Subcutaneous abdominal adipose tissue (tissue), 5 donors: ENCODE results near the gene SLCO2B1.

Experiments
- H3K27ac ChIP-seq: one replicate; pipeline ENCODE4 v1.7.0; 2013; ENCODE audit warnings: low read depth, mild to moderate bottlenecking, inconsistent platforms, low read length, moderate library complexity
- H3K27me3 ChIP-seq, 5 donors: one replicate each; pipeline ENCODE4 v1.7.0; 2013; ENCODE audit warnings: low read length in 5 of 5, inconsistent platforms in 1 of 5; ENCODE audit not compliant: control insufficient read depth in 5 of 5, insufficient read depth in 4 of 5
- H3K36me3 ChIP-seq, 5 donors: one replicate each; pipeline ENCODE4 v1.7.0; 2013; ENCODE audit warnings: low read length in 5 of 5; ENCODE audit not compliant: control insufficient read depth in 5 of 5, insufficient read depth in 5 of 5
- H3K4me1 ChIP-seq, 5 donors: one replicate each; pipeline ENCODE4 v1.7.0; 2013; ENCODE audit warnings: low read length in 5 of 5, mild to moderate bottlenecking in 3 of 5, moderate library complexity in 1 of 5; ENCODE audit not compliant: control insufficient read depth in 5 of 5, insufficient read depth in 5 of 5
- H3K4me3 ChIP-seq, 5 donors: one replicate each; pipeline ENCODE4 v1.7.0; 2013; ENCODE audit warnings: low read length in 5 of 5, low read depth in 1 of 5
- H3K9ac ChIP-seq, 5 donors: one replicate each; pipeline ENCODE4 v1.7.0; 2013; ENCODE audit warnings: low read length in 5 of 5, mild to moderate bottlenecking in 4 of 5, moderate library complexity in 3 of 5
- H3K9me3 ChIP-seq, 5 donors: one replicate each; pipeline ENCODE4 v1.7.0; 2013; ENCODE audit warnings: low read length in 5 of 5; ENCODE audit not compliant: control insufficient read depth in 5 of 5
- donor health status: healthy.
- donor health status: healthy.
- donor health status: healthy.
- donor health status: healthy.
- donor health status: healthy.

Gene SLCO2B1

GRCh38 chr11:75205564-75206020 is 54.7 kb downstream of the SLCO2B1 start:
- H3K4me1 ChIP-seq, result peaks cover 0 to 15% (median 4%) of the 10 kb centered on the region in 5 donors
- peaks cover 0 to 14% (median 0%) of the 10 kb centered on the region in 5 donors for H3K36me3 ChIP-seq
- H3K27me3 ChIP-seq, result peaks cover 0 to 8% (median 4%) of the 10 kb centered on the region in 5 donors
- no peak overlapping the region for H3K27ac ChIP-seq
- no peak overlapping the region for H3K4me3 ChIP-seq
- no peaks in the 10 kb centered on the region for H3K9me3 ChIP-seq
- no peak overlapping the region for H3K9ac ChIP-seq

GRCh38 chr11:75208446-75208845 is 57.5 kb downstream of the SLCO2B1 start:
- peaks cover 0 to 14% (median 4%) of the 10 kb centered on the region in 5 donors for H3K4me1 ChIP-seq
- H3K36me3 ChIP-seq, result peaks cover 0 to under 1% (median 0%) of the 10 kb centered on the region in 5 donors
- no peak overlapping the region for H3K4me3 ChIP-seq
- no peaks in the 10 kb centered on the region for H3K9me3 ChIP-seq
- H3K27ac ChIP-seq, result no peak overlapping the region
- no peak overlapping the region for H3K9ac ChIP-seq
- H3K27me3 ChIP-seq, result peaks cover 0 to 8% (median 4%) of the 10 kb centered on the region in 5 donors

- H3K4me1 ChIP-seq, result no peaks in the 10 kb centered on the region
- H3K4me3 ChIP-seq, result no peak overlapping the region
- no peaks in the 10 kb centered on the region for H3K36me3 ChIP-seq
- H3K27ac ChIP-seq, result no peak overlapping the region
- no peak overlapping the region for H3K9ac ChIP-seq
- H3K9me3 ChIP-seq, result no peaks in the 10 kb centered on the region
- peaks cover 0 to 8% (median 4%) of the 10 kb centered on the region in 5 donors for H3K27me3 ChIP-seq
Observed at GRCh38 chr11:75212411-75212810, 61.5 kb downstream of the SLCO2B1 start.

- Histone ChIP-seq H3K27ac (no peak overlapping the region), H3K27me3 (peaks cover 0 to 4% (median 3%) of the 10 kb centered on the region in 5 donors), H3K9ac (no peak overlapping the region), H3K4me3 (no peak overlapping the region), H3K9me3 (no peaks in the 10 kb centered on the region), H3K36me3 (no peaks in the 10 kb centered on the region), H3K4me1 (no peaks in the 10 kb centered on the region)
Observed at GRCh38 chr11:75214411-75214821, 63.5 kb downstream of the SLCO2B1 start.

GRCh38 chr11:75214843-75215242 is 63.9 kb downstream of the SLCO2B1 start:
- Histone ChIP-seq H3K9me3 (no peaks in the 10 kb centered on the region), H3K27ac (no peak overlapping the region), H3K27me3 (peaks cover 0 to 4% (median 3%) of the 10 kb centered on the region in 5 donors), H3K9ac (no peak overlapping the region), H3K4me1 (no peaks in the 10 kb centered on the region), H3K36me3 (no peaks in the 10 kb centered on the region), H3K4me3 (no peak overlapping the region)

DNA sequence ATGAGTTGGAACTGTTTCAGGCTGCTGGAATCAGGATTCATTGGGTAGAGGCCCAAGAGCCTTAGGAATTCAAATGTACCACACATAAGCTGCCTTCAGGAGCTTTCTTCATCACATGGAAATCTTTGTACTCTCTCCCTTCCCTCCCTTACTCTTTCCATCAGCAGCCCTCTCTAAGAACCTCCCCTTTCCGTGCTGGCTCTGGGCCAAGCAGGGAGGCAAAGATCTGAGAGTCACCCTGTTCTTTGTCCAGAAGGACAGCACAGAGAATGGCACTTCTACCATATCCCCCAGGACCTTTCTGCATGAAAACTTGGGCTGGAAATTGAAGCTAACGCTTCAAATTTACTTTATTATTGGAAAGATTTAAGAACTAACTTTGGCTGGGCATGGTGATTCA is 69.0 kb downstream of the SLCO2B1 start:
- H3K4me3 ChIP-seq, result no peak overlapping the region
- no peak overlapping the region for H3K27ac ChIP-seq
- H3K4me1 ChIP-seq, result no peaks in the 10 kb centered on the region
- H3K27me3 ChIP-seq, result peaks cover 0 to 4% (median 3%) of the 10 kb centered on the region in 5 donors
- H3K36me3 ChIP-seq, result no peaks in the 10 kb centered on the region
- no peaks in the 10 kb centered on the region for H3K9me3 ChIP-seq
- H3K9ac ChIP-seq, result no peak overlapping the region

GRCh38 chr11:75223954-75224643 is 73.2 kb downstream of the SLCO2B1 start:
- Histone ChIP-seq H3K4me3 (no peak overlapping the region), H3K4me1 (no peaks in the 10 kb centered on the region), H3K36me3 (no peaks in the 10 kb centered on the region), H3K27ac (no peak overlapping the region), H3K9me3 (no peaks in the 10 kb centered on the region), H3K27me3 (no peaks in the 10 kb centered on the region), H3K9ac (no peak overlapping the region)

GRCh38 chr11:75225794-75226193 is 74.9 kb downstream of the SLCO2B1 start:
- H3K9ac ChIP-seq, result no peak overlapping the region
- no peak overlapping the region for H3K4me3 ChIP-seq
- no peak overlapping the region for H3K27ac ChIP-seq
- H3K4me1 ChIP-seq, result no peaks in the 10 kb centered on the region
- H3K36me3 ChIP-seq, result no peaks in the 10 kb centered on the region
- H3K27me3 ChIP-seq, result peaks cover 0 to 3% (median 0%) of the 10 kb centered on the region in 5 donors
- H3K9me3 ChIP-seq, result no peaks in the 10 kb centered on the region

- H3K4me3 ChIP-seq, result no peak overlapping the region
- H3K36me3 ChIP-seq, result no peaks in the 10 kb centered on the region
- peaks cover 0 to 5% (median 3%) of the 10 kb centered on the region in 5 donors for H3K27me3 ChIP-seq
- H3K9me3 ChIP-seq, result no peaks in the 10 kb centered on the region
- H3K9ac ChIP-seq, result no peak overlapping the region
- H3K27ac ChIP-seq, result no peak overlapping the region
- H3K4me1 ChIP-seq, result no peaks in the 10 kb centered on the region
Observed at GRCh38 chr11:75229466-75229865, 78.6 kb downstream of the SLCO2B1 start.

GRCh38 chr11:75230621-75231020 is 79.7 kb downstream of the SLCO2B1 start:
- Histone ChIP-seq H3K27ac (no peak overlapping the region), H3K4me1 (no peaks in the 10 kb centered on the region), H3K36me3 (no peaks in the 10 kb centered on the region), H3K27me3 (peaks cover 0 to 8% (median 5%) of the 10 kb centered on the region in 5 donors), H3K4me3 (no peak overlapping the region), H3K9me3 (no peaks in the 10 kb centered on the region), H3K9ac (no peak overlapping the region)
